Body of pancreas (tissue), 4 donors: ENCODE measurements around the gene RPS8.

Experiments
- POLR2A ChIP-seq, 3 donors: fragments of 450-650 bp; IDR thresholded peaks; one replicate each; pipeline ENCODE4 v1.6.1; 2016; ENCODE audit warnings: antibody characterized with exemption in 3 of 3, mild to moderate bottlenecking in 2 of 3
- TF ChIP-seq, protein P1 (sequence below), 7 experiments: fragments of 450-650 bp in 4 of 7; fragments of 200-600 bp in 3 of 7; sonication (generic) in 3 of 7; IDR thresholded peaks; one replicate each; pipeline ENCODE4 v1.5.1; 2016 to 2019; ENCODE audit warnings: antibody characterized with exemption in 7 of 7

DNA sequence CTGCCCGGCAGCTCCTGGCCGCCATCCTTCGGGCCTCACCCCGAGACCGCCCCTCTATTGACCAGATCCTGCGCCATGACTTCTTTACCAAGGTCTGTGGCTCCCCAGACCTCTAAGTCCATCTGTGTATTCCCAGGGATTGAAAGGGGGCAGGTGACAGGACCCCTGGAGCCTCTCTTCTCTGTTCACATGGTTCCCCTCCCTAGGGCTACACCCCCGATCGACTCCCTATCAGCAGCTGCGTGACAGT is 27.6 kb downstream of the RPS8 start:
- TF ChIP-seq, protein P1, sequence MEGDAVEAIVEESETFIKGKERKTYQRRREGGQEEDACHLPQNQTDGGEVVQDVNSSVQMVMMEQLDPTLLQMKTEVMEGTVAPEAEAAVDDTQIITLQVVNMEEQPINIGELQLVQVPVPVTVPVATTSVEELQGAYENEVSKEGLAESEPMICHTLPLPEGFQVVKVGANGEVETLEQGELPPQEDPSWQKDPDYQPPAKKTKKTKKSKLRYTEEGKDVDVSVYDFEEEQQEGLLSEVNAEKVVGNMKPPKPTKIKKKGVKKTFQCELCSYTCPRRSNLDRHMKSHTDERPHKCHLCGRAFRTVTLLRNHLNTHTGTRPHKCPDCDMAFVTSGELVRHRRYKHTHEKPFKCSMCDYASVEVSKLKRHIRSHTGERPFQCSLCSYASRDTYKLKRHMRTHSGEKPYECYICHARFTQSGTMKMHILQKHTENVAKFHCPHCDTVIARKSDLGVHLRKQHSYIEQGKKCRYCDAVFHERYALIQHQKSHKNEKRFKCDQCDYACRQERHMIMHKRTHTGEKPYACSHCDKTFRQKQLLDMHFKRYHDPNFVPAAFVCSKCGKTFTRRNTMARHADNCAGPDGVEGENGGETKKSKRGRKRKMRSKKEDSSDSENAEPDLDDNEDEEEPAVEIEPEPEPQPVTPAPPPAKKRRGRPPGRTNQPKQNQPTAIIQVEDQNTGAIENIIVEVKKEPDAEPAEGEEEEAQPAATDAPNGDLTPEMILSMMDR (IDR thresholded peaks at IDR 0.05): no peak
- TF ChIP-seq POLR2A (IDR thresholded peaks at IDR 0.05): no peak
